Naive thymus-derived CD4-positive, alpha-beta T cell (primary cell): Measurements from ENCODE around the gene OVOL1. TPM values are rescaled to one million over a fixed set of nuclear protein-coding genes. Genes with fewer than 3 reads are reported as not detected.

ENCODE experiments used
- ATAC-seq: fragments of 150-1000 bp; cut with Tn5 transposase; 2 replicates; pipeline ENCODE4 v1.10.0; 2021; ENCODE audit warnings: mild to moderate bottlenecking, moderate library complexity
- CTCF ChIA-PET: fragments of 350-600 bp; sonication (Branson Sonifier 250); formaldehyde crosslinking; loops from one replicate; lab custom pipeline; 2021; ENCODE audit warnings: antibody characterized with exemption; lab: Charles Lee
- POLR2A ChIA-PET: fragments of 350-600 bp; sonication (Branson Sonifier 250); formaldehyde crosslinking; loops from one replicate; lab custom pipeline; 2021; ENCODE audit warnings: antibody characterized with exemption, inconsistent platforms; lab: Charles Lee
- DNase-seq, 9 donors: peaks; one replicate each; pipeline versions ENCODE4 v3.0.0 to v3.0.0-alpha.2; 2020 to 2022; ENCODE audit warnings: mixed read lengths in 1 of 9
- H3K27ac ChIP-seq: one replicate; pipeline ENCODE4 v1.7.0; 2013; ENCODE audit warnings: mild to moderate bottlenecking, low read depth, low read length, moderate library complexity
- H3K27me3 ChIP-seq, 2 donors: one replicate each; pipeline ENCODE4 v1.7.0; 2013; ENCODE audit warnings: low read length in 2 of 2, mild to moderate bottlenecking in 2 of 2, moderate library complexity in 2 of 2; ENCODE audit not compliant: control insufficient read depth in 2 of 2, insufficient read depth in 2 of 2
- H3K36me3 ChIP-seq, 3 experiments: 1 replicate in 2 of 3; 2 replicates in 1 of 3; pipeline ENCODE4 v1.7.0; 2013; ENCODE audit warnings: low read length in 3 of 3, mild to moderate bottlenecking in 3 of 3, moderate library complexity in 1 of 3; ENCODE audit not compliant: insufficient read depth in 3 of 3, control insufficient read depth in 2 of 3
- H3K4me1 ChIP-seq, 2 donors: one replicate each; pipeline ENCODE4 v1.7.0; 2013; ENCODE audit warnings: low read length in 2 of 2, mild to moderate bottlenecking in 2 of 2, moderate library complexity in 1 of 2; ENCODE audit not compliant: control insufficient read depth in 2 of 2, insufficient read depth in 2 of 2
- H3K4me3 ChIP-seq: 2 replicates; pipeline ENCODE4 v1.7.0; 2013; ENCODE audit warnings: mild to moderate bottlenecking, low read length
- H3K9me3 ChIP-seq, 3 experiments: 1 replicate in 2 of 3; 2 replicates in 1 of 3; pipeline ENCODE4 v1.7.0; 2013; ENCODE audit warnings: low read length in 3 of 3; ENCODE audit not compliant: control insufficient read depth in 2 of 3
- H3K27ac Mint-ChIP-seq, 9 donors: one replicate each; pipeline ENCODE4 v1.8.0; 2020 to 2022; ENCODE audit warnings: mixed read lengths in 9 of 9, mild to moderate bottlenecking in 8 of 9, moderate library complexity in 5 of 9, inconsistent platforms in 2 of 9
- H3K27me3 Mint-ChIP-seq, 5 donors: one replicate each; pipeline ENCODE4 v1.8.0; 2021 to 2022; ENCODE audit warnings: mixed read lengths in 5 of 5, mild to moderate bottlenecking in 1 of 5
- H3K36me3 Mint-ChIP-seq, 5 donors: one replicate each; pipeline ENCODE4 v1.8.0; 2020 to 2022; ENCODE audit warnings: mixed read lengths in 5 of 5, mild to moderate bottlenecking in 3 of 5, inconsistent platforms in 1 of 5
- H3K4me1 Mint-ChIP-seq, 7 donors: one replicate each; pipeline ENCODE4 v1.8.0; 2020 to 2022; ENCODE audit warnings: mixed read lengths in 7 of 7, mild to moderate bottlenecking in 3 of 7, inconsistent platforms in 1 of 7
- H3K4me3 Mint-ChIP-seq, 10 donors: one replicate each; pipeline ENCODE4 v1.8.0; 2020 to 2022; ENCODE audit warnings: mild to moderate bottlenecking in 10 of 10, mixed read lengths in 10 of 10, moderate library complexity in 6 of 10, inconsistent platforms in 2 of 10
- H3K9me3 Mint-ChIP-seq, 11 donors: one replicate each; pipeline ENCODE4 v1.8.0; 2020 to 2022; ENCODE audit warnings: mixed read lengths in 11 of 11, mild to moderate bottlenecking in 4 of 11, inconsistent platforms in 1 of 11, moderate library complexity in 1 of 11
- intact Hi-C, 2 donors: fragments of 100-400 bp; cut with micrococcal nuclease; formaldehyde crosslinking; loops; one replicate each; pipeline ENCODE4 v1.15.1; 2023
- polyA plus RNA-seq, 2 donors: library from polyadenylated mRNA; unstranded; fragments of 300-500 nt; fragmentation: Illumina TruSeq; gene quantifications; one replicate each; pipeline ENCODE4 v1.2.3, GENCODE V29; 2021
- total RNA-seq, 6 experiments: library from RNA in 5 of 6; stranded (reverse) in 5 of 6; gene quantifications; 1 replicate in 5 of 6; 2 replicates in 1 of 6; pipeline ENCODE4 v1.2.3 and lab custom pipeline; 2021 to 2026

The OVOL1 gene
- total and polyA plus RNA-seq, 7 experiments from 2014 or later, result not detected

- Histone ChIP-seq H3K4me3 (no peak overlapping the region), H3K4me1 (no peaks in the 10 kb centered on the region), H3K9me3 (no peaks in the 10 kb centered on the region), H3K36me3 (no peaks in the 10 kb centered on the region), H3K27ac (no peak overlapping the region), H3K27me3 (no peaks in the 10 kb centered on the region)
- H3K9me3 Mint-ChIP-seq, result no peaks in the 10 kb centered on the region
- intact Hi-C loops, result no loop called here
- no peak for ATAC-seq
- H3K27me3 Mint-ChIP-seq, result no peaks in the 10 kb centered on the region
- POLR2A ChIA-PET, result interaction anchor here (1.3 to 1.7 kb wide), 2 partner anchors 11 to 15 kb away, joined by 4 to 5 read pairs; partner anchors contain the start of gene SNX32
- DNase-seq, result no peak
- no peaks in the 10 kb centered on the region for H3K36me3 Mint-ChIP-seq
- no peak overlapping the region for H3K27ac Mint-ChIP-seq
- CTCF ChIA-PET, result interaction anchor here (0.7 to 1.3 kb wide), 2 partner anchors 8 to 66 kb away, joined by 3 read pairs; no protein-coding TSS in a partner anchor
- H3K4me1 Mint-ChIP-seq, result peaks cover 0 to 1% (median 0%) of the 10 kb centered on the region in 7 donors
- H3K4me3 Mint-ChIP-seq, result no peak overlapping the region
Measured at GRCh38 chr11:65844231-65844872, 57.5 kb downstream of the OVOL1 start.

Other genes with a start within 250 kb of the OVOL1 start
- gene LTBP3, start 228.7 kb upstream of the OVOL1 start, total RNA-seq, result 100 to 1,000 TPM in 4 of 5 experiments, 10 to 100 TPM in 1; 91.4 to 288 (median 280) TPM
- gene LTBP3, start 228.7 kb upstream of the OVOL1 start, polyA plus RNA-seq, result 10 to 100 TPM; 18.7 to 41.2 TPM
- gene ZNRD2, start 216.6 kb upstream of the OVOL1 start, total RNA-seq, result 10 to 100 TPM; 29.1 to 40.9 (median 32.9) TPM
- gene ZNRD2, start 216.6 kb upstream of the OVOL1 start, polyA plus RNA-seq, result 10 to 100 TPM; 82.6 to 86.0 TPM
- gene FAM89B, start 214.5 kb upstream of the OVOL1 start, total RNA-seq, result 10 to 100 TPM; 33.0 to 59.7 (median 45.3) TPM
- 100 to 1,000 TPM in 1 of 2 donors, 10 to 100 TPM in 1; 87.7 to 115 TPM for gene FAM89B, start 214.5 kb upstream of the OVOL1 start, polyA plus RNA-seq
- 100 to 1,000 TPM; 108 to 207 (median 128) TPM for gene EHBP1L1, start 211.0 kb upstream of the OVOL1 start, total RNA-seq
- 10 to 100 TPM; 12.3 to 14.2 TPM for gene EHBP1L1, start 211.0 kb upstream of the OVOL1 start, polyA plus RNA-seq
- 1 to 10 TPM; 2.1 to 9.2 (median 4.8) TPM for gene KCNK7, start 191.3 kb upstream of the OVOL1 start, total RNA-seq
- gene KCNK7, start 191.3 kb upstream of the OVOL1 start, polyA plus RNA-seq, result under 1 TPM in 1 of 2 donors, not detected in 1; 0.25 TPM
- 10 to 100 TPM; 63.3 to 91.1 (median 88.2) TPM for gene MAP3K11, start 172.8 kb upstream of the OVOL1 start, total RNA-seq
- gene MAP3K11, start 172.8 kb upstream of the OVOL1 start, polyA plus RNA-seq, result 10 to 100 TPM; 12.1 to 21.6 TPM
- 10 to 100 TPM; 50.4 to 64.9 (median 56.6) TPM for gene PCNX3, start 171.3 kb upstream of the OVOL1 start, total RNA-seq
- 1 to 10 TPM; 2.2 to 7.9 TPM for gene PCNX3, start 171.3 kb upstream of the OVOL1 start, polyA plus RNA-seq
- gene SIPA1, start 149.0 kb upstream of the OVOL1 start, total RNA-seq, result 100 to 1,000 TPM; 145 to 249 (median 198) TPM
- gene SIPA1, start 149.0 kb upstream of the OVOL1 start, polyA plus RNA-seq, result 100 to 1,000 TPM in 1 of 2 donors, 10 to 100 TPM in 1; 90.3 to 184 TPM
- 100 to 1,000 TPM; 106 to 303 (median 165) TPM for gene RELA, start 124.1 kb upstream of the OVOL1 start, total RNA-seq
- gene RELA, start 124.1 kb upstream of the OVOL1 start, polyA plus RNA-seq, result 10 to 100 TPM; 54.6 to 73.0 TPM
- 100 to 1,000 TPM in 4 of 5 experiments, 10 to 100 TPM in 1; 68.6 to 133 (median 113) TPM for gene KAT5, start 74.8 kb upstream of the OVOL1 start, total RNA-seq
- gene KAT5, start 74.8 kb upstream of the OVOL1 start, polyA plus RNA-seq, result 10 to 100 TPM; 36.8 to 56.8 TPM
- gene RNASEH2C, start 66.3 kb upstream of the OVOL1 start, total RNA-seq, result 10 to 100 TPM; 41.8 to 94.0 (median 82.0) TPM
- 10 to 100 TPM; 40.2 to 80.3 TPM for gene RNASEH2C, start 66.3 kb upstream of the OVOL1 start, polyA plus RNA-seq
- gene AP5B1, start 6.1 kb upstream of the OVOL1 start, total RNA-seq, result 10 to 100 TPM; 21.5 to 31.0 (median 23.5) TPM
- 10 to 100 TPM in 1 of 2 donors, 1 to 10 TPM in 1; 8.8 to 19.2 TPM for gene AP5B1, start 6.1 kb upstream of the OVOL1 start, polyA plus RNA-seq
- 1 to 10 TPM in 3 of 5 experiments, under 1 TPM in 2; 0.81 to 2.0 (median 1.1) TPM for gene SNX32, start 46.9 kb downstream of the OVOL1 start, total RNA-seq
- under 1 TPM; 0.38 to 0.60 TPM for gene SNX32, start 46.9 kb downstream of the OVOL1 start, polyA plus RNA-seq
- 1,000 to 10,000 TPM in 1 of 5 experiments, 100 to 1,000 TPM in 4; 403 to 1,550 (median 533) TPM for gene CFL1, start 71.1 kb downstream of the OVOL1 start, total RNA-seq
- gene CFL1, start 71.1 kb downstream of the OVOL1 start, polyA plus RNA-seq, result 1,000 to 10,000 TPM; 2,039 to 2,314 TPM
- gene MUS81, start 73.4 kb downstream of the OVOL1 start, total RNA-seq, result 100 to 1,000 TPM in 2 of 5 experiments, 10 to 100 TPM in 3; 51.8 to 117 (median 97.7) TPM
- gene MUS81, start 73.4 kb downstream of the OVOL1 start, polyA plus RNA-seq, result 10 to 100 TPM; 18.3 to 33.0 TPM
- 10 to 100 TPM in 3 of 5 experiments, 1 to 10 TPM in 2; 5.9 to 16.0 (median 12.7) TPM for gene EFEMP2, start 85.7 kb downstream of the OVOL1 start, total RNA-seq
- gene EFEMP2, start 85.7 kb downstream of the OVOL1 start, polyA plus RNA-seq, result under 1 TPM; 0.40 to 0.60 TPM
- 100 to 1,000 TPM in 1 of 5 experiments, 10 to 100 TPM in 4; 24.9 to 148 (median 29.3) TPM for gene CTSW, start 92.8 kb downstream of the OVOL1 start, total RNA-seq
- 10 to 100 TPM; 31.7 to 58.7 TPM for gene CTSW, start 92.8 kb downstream of the OVOL1 start, polyA plus RNA-seq
- 10 to 100 TPM; 25.9 to 72.1 (median 43.4) TPM for gene FIBP, start 101.4 kb downstream of the OVOL1 start, total RNA-seq
- 10 to 100 TPM; 60.0 to 78.3 TPM for gene FIBP, start 101.4 kb downstream of the OVOL1 start, polyA plus RNA-seq
- gene CCDC85B, start 103.6 kb downstream of the OVOL1 start, total RNA-seq, result 10 to 100 TPM; 21.1 to 52.1 (median 23.6) TPM
- gene CCDC85B, start 103.6 kb downstream of the OVOL1 start, polyA plus RNA-seq, result 10 to 100 TPM; 59.0 to 85.0 TPM
- 10 to 100 TPM in 1 of 5 experiments, 1 to 10 TPM in 2, not detected in 2; 2.8 to 25.7 (median 4.0) TPM for gene FOSL1, start 113.3 kb downstream of the OVOL1 start, total RNA-seq
- gene FOSL1, start 113.3 kb downstream of the OVOL1 start, polyA plus RNA-seq, result not detected
- 10 to 100 TPM; 18.5 to 62.2 (median 40.4) TPM for gene C11orf68, start 132.0 kb downstream of the OVOL1 start, total RNA-seq
- gene C11orf68, start 132.0 kb downstream of the OVOL1 start, polyA plus RNA-seq, result 100 to 1,000 TPM in 1 of 2 donors, 10 to 100 TPM in 1; 74.1 to 104 TPM
- 100 to 1,000 TPM in 1 of 5 experiments, 10 to 100 TPM in 4; 72.6 to 166 (median 81.9) TPM for gene DRAP1, start 132.4 kb downstream of the OVOL1 start, total RNA-seq
- 10 to 100 TPM; 87.7 to 89.3 TPM for gene DRAP1, start 132.4 kb downstream of the OVOL1 start, polyA plus RNA-seq
- gene TSGA10IP, start 158.4 kb downstream of the OVOL1 start, total RNA-seq, result under 1 TPM in 1 of 5 experiments, not detected in 4; 0.64 TPM
- gene TSGA10IP, start 158.4 kb downstream of the OVOL1 start, polyA plus RNA-seq, result not detected
- 100 to 1,000 TPM in 1 of 5 experiments, 10 to 100 TPM in 4; 65.9 to 102 (median 90.8) TPM for gene SART1, start 174.7 kb downstream of the OVOL1 start, total RNA-seq
- 10 to 100 TPM; 27.9 to 66.6 TPM for gene SART1, start 174.7 kb downstream of the OVOL1 start, polyA plus RNA-seq
- gene EIF1AD, start 215.1 kb downstream of the OVOL1 start, total RNA-seq, result 100 to 1,000 TPM in 1 of 5 experiments, 10 to 100 TPM in 4; 49.9 to 114 (median 66.7) TPM
- 10 to 100 TPM; 17.7 to 25.3 TPM for gene EIF1AD, start 215.1 kb downstream of the OVOL1 start, polyA plus RNA-seq
- gene BANF1, start 215.4 kb downstream of the OVOL1 start, total RNA-seq, result 100 to 1,000 TPM in 2 of 5 experiments, 10 to 100 TPM in 3; 54.5 to 234 (median 99.4) TPM
- gene BANF1, start 215.4 kb downstream of the OVOL1 start, polyA plus RNA-seq, result 100 to 1,000 TPM; 192 to 203 TPM
- gene CST6, start 224.9 kb downstream of the OVOL1 start, total RNA-seq, result under 1 TPM in 1 of 5 experiments, not detected in 4; 0.42 TPM
- not detected for gene CST6, start 224.9 kb downstream of the OVOL1 start, polyA plus RNA-seq
- gene CATSPER1, start 239.4 kb downstream of the OVOL1 start, total RNA-seq, result 1 to 10 TPM in 2 of 5 experiments, not detected in 3; 1.4 to 4.2 TPM
- not detected for gene CATSPER1, start 239.4 kb downstream of the OVOL1 start, polyA plus RNA-seq